NB4 (cell line): ENCODE data around the gene SCYL2.
"Not testable (repeated sequence)": the region's sequence is repeated elsewhere in the genome, so short reads cannot be mapped to it uniquely, and the experiment has no call there.

Experiments
- CTCF ChIP-seq: IDR thresholded peaks from one replicate; pipeline ENCODE4 v1.5.1; 2012; ENCODE audit warnings: low read depth, low read length
- MYC ChIP-seq: IDR thresholded peaks from 2 replicates; pipeline ENCODE4 v1.6.1; 2011; ENCODE audit warnings: low read depth, low read length
- POLR2A ChIP-seq: IDR thresholded peaks from 2 replicates; pipeline ENCODE4 v1.6.1; 2011; ENCODE audit warnings: mild to moderate bottlenecking; ENCODE audit not compliant: insufficient read length; ENCODE audit errors: extremely low read depth
- TF ChIP-seq, protein P1 (sequence below): IDR thresholded peaks from 2 replicates; pipeline ENCODE4 v1.6.1; 2011; ENCODE audit warnings: low read depth, low read length

- TF ChIP-seq CTCF, POLR2A, MYC: not testable (repeated sequence)
- TF ChIP-seq, protein P1, sequence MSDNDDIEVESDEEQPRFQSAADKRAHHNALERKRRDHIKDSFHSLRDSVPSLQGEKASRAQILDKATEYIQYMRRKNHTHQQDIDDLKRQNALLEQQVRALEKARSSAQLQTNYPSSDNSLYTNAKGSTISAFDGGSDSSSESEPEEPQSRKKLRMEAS = not testable (repeated sequence)
Observed at GRCh38 chr12:100284556-100284955, 17.6 kb downstream of the SCYL2 start.
